Activated CD8-positive, alpha-beta memory T cell treated with anti-CD3 and anti-CD28 coated beads, Interleukin-2, amount 50 U/mL, for 4 hours (primary cell): ENCODE data around the gene CCDC85B.
"Not testable (repeated sequence)": the region's sequence is repeated elsewhere in the genome, so short reads cannot be mapped to it uniquely, and the experiment has no call there.

Experiments used
- DNase-seq: peaks from one replicate; pipeline ENCODE4 v3.0.0-alpha.2; 2020

CCDC85B gene

GRCh38 chr11:65890324-65891218 lies at the start of gene CCDC85B:
Gene CCDC85B, plus strand, starts transcription at chr11:65890673. Its CDS starts 111 bp downstream, at chr11:65890784.
- DNase-seq: peak; percentile 99

GRCh38 chr11:65842144-65842543 lies 48.3 kb upstream of the CCDC85B start:
- DNase-seq: no peak

DNA sequence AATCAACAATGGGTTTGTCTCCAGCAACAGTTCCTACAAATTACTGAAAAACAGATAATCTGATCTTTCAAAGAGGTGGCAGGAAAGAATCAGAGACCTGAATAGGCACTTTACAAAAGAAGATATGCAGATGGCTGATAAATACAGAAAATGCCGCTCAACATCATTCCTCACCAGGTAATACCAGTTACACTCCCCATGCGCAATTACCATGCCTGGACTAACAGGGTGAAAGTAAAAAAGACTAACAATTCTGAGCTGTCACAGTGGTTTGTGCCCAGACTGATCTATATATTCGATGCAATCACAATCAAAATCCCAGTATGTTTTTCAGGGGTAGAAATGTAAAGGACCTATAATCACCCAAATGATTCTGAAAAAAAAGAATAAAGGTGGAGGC lies 46.7 kb upstream of the CCDC85B start:
- DNase-seq: no peak

GRCh38 chr11:65844231-65844872 lies 46.1 kb upstream of the CCDC85B start:
- DNase-seq: no peak

GRCh38 chr11:65847746-65848145 lies 42.7 kb upstream of the CCDC85B start:
- no peak for DNase-seq

GRCh38 chr11:65848693-65849092 lies 41.8 kb upstream of the CCDC85B start:
- DNase-seq: not testable (repeated sequence)

GRCh38 chr11:65849366-65849765 lies 41.1 kb upstream of the CCDC85B start:
- no peak for DNase-seq

GRCh38 chr11:65849771-65850216 lies 40.7 kb upstream of the CCDC85B start:
- DNase-seq: no peak

DNA sequence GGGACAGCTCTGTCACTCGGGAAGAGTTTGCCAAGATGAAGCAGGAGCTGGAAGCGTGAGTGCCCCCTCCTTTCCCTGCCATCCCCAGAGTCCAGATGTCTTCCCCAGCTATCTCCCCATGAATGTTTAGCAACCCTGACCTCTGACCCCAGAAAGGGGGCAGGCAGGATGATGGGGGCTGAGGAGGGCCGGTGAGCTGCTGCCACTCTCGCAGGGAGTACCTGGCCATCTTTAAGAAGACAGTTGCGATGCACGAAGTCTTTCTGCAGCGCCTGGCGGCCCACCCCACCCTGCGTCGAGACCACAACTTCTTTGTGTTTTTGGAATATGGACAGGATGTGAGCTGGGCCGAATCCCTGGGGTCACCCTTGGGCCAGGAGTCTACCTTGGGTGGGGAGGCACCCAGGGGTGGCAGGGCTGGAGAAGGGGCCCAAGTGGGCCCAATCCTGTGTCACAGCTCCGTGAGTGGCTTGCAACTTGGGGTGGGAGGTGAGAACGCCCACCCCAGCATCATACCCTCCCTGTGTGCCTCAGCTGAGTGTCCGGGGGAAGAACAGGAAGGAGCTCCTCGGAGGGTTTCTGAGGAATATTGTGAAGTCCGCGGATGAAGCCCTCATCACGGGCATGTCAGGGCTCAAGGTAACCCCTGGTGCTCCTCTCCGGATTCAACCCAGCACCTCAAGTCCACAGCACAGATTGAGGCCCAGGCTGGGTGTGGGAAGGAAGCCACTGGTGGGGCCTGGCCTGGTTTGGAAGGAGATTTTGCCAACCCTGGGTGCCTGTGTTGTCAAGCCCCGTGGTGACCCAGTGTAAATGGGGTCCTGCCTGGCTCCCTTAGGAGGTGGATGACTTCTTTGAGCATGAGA lies 40.0 kb upstream of the CCDC85B start:
- DNase-seq: no peak

- no peak for DNase-seq
Measured at GRCh38 chr11:65851083-65851579, 39.3 kb upstream of the CCDC85B start.

GRCh38 chr11:65851811-65852507 lies 38.5 kb upstream of the CCDC85B start:
- DNase-seq: no peak

DNA sequence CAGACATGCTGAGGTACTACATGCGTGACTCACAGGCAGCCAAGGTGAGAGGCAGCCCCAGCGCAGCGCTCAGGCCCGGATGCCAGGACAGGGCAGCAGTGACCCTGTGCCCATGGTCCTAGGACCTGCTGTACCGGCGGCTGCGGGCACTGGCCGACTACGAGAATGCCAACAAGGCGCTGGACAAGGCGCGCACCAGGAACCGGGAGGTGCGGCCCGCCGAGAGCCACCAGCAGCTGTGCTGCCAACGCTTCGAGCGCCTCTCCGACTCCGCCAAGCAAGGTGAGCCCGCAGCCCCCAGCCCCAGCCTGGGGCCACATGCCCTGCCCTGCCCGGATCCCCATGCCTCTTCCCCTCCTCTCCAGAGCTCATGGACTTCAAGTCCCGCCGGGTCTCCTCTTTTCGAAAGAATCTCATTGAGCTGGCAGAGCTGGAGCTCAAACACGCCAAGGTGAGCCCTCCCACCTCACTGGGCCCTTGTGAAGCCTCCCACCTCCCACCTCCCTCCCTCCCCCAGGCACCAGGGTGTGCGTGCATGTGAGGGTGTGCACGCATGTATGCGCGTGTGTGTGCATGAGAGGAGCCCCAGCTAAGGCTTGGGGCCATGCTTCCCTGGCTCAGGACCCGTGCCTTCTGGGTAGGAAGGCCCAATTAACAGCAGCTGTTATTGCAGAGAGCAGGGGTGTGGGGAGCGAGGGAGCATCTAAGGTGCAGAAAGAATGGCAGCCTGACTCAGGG lies 37.8 kb upstream of the CCDC85B start:
- no peak for DNase-seq

- DNase-seq: no peak
Measured at GRCh38 chr11:65853246-65853979, 37.1 kb upstream of the CCDC85B start.

DNA sequence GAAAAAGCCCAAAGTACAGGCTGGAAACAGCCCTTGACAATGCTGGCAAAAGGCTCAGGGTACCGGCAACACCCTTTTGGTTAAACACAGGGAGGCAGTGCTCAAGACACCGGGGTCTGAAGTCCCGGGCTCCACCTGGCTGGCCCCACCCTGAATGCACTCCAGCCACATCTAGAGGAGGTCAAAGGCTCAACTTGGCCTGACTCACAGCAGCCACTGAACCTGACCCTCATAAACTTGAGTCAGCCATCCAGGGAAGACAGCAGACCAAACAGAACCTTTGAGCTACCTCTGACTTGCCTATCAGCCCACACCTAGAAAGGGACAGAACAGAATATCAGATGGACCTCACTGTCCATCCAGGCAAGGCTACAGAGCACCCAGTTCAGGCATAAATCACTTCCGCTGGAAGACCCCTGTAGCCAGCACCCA lies 36.3 kb upstream of the CCDC85B start:
- DNase-seq: no peak

- DNase-seq: no peak
Measured at GRCh38 chr11:65854852-65855837, 35.3 kb upstream of the CCDC85B start.

GRCh38 chr11:65855927-65856363 lies 34.5 kb upstream of the CCDC85B start:
- DNase-seq: no peak

GRCh38 chr11:65856689-65857499 lies 33.6 kb upstream of the CCDC85B start:
- peak; percentile 84 for DNase-seq

GRCh38 chr11:65857500-65857852 lies 33.0 kb upstream of the CCDC85B start:
- DNase-seq: peak; percentile 74
